DND-41 (cell line): Measurements from ENCODE around the gene GOSR1.

Experiments used
- CTCF ChIP-seq: IDR thresholded peaks from 2 replicates; pipeline ENCODE4 v1.5.1; 2012; ENCODE audit warnings: borderline replicate concordance, low read length, moderate library complexity, mild to moderate bottlenecking; ENCODE audit not compliant: poor library complexity, severe bottlenecking; ENCODE audit errors: extremely low read depth
- EZH2 ChIP-seq: IDR thresholded peaks from 3 replicates; pipeline ENCODE4 v1.6.1; 2012; ENCODE audit warnings: borderline replicate concordance, low read depth, mild to moderate bottlenecking, moderate library complexity, low read length, inconsistent platforms; ENCODE audit not compliant: severe bottlenecking

GRCh38 chr17:30513346-30513745, 36.1 kb downstream of the GOSR1 start:
- TF ChIP-seq CTCF (no peak), EZH2 (no peak)
